ENCODE results near the gene ADAMTS12.
A peak's percentile ranks its signal among the peaks of the same experiment; 100 is the strongest.
"Not testable (repeated sequence)": the region's sequence is repeated elsewhere in the genome, so short reads cannot be mapped to it uniquely, and the experiment has no call there.

ADAMTS12 gene

GRCh38 chr5:33563983-33564908, 327.5 kb downstream of the ADAMTS12 start:
- DNase-seq: no peak

- no peak for DNase-seq
Observed at GRCh38 chr5:33563530-33563929, 328.3 kb downstream of the ADAMTS12 start.

GRCh38 chr5:33558489-33558888, 333.3 kb downstream of the ADAMTS12 start:
- no peak for DNase-seq

- DNase-seq: no peak
Observed at GRCh38 chr5:33557605-33558004, 334.2 kb downstream of the ADAMTS12 start.

GRCh38 chr5:33556330-33557328, 335.2 kb downstream of the ADAMTS12 start:
- DNase-seq: peak; percentile 17 to 39

- DNase-seq: no peak
Observed at GRCh38 chr5:33549982-33550567, 341.7 kb downstream of the ADAMTS12 start.

GRCh38 chr5:33539790-33540189, 352.0 kb downstream of the ADAMTS12 start:
- not testable (repeated sequence) for DNase-seq

GRCh38 chr5:33539212-33539611, 352.6 kb downstream of the ADAMTS12 start:
- no peak for DNase-seq

- no peak for DNase-seq
Observed at GRCh38 chr5:33538201-33538600, 353.6 kb downstream of the ADAMTS12 start.

- no peak for DNase-seq
Observed at GRCh38 chr5:33537240-33537639, 354.6 kb downstream of the ADAMTS12 start.

GRCh38 chr5:33536802-33537201, 355.0 kb downstream of the ADAMTS12 start:
- DNase-seq: no peak

GRCh38 chr5:33531824-33532223, 360.0 kb downstream of the ADAMTS12 start:
- no peak for DNase-seq

GRCh38 chr5:33531037-33531298, 360.8 kb downstream of the ADAMTS12 start:
- DNase-seq: no peak

GRCh38 chr5:33530183-33531036, 361.4 kb downstream of the ADAMTS12 start:
- DNase-seq: no peak

- DNase-seq: no peak
Observed at GRCh38 chr5:33527696-33528095, 364.1 kb downstream of the ADAMTS12 start.

- no peak for DNase-seq
Observed at GRCh38 chr5:33526755-33527154, 365.0 kb downstream of the ADAMTS12 start.

- DNase-seq: no peak
Observed at GRCh38 chr5:33524476-33524875, 367.3 kb downstream of the ADAMTS12 start.

- DNase-seq: no peak
Observed at GRCh38 chr5:33523208-33523771, 368.5 kb downstream of the ADAMTS12 start.

GRCh38 chr5:33516421-33516820, 375.4 kb downstream of the ADAMTS12 start:
- DNase-seq: no peak

GRCh38 chr5:33515366-33515765, 376.4 kb downstream of the ADAMTS12 start:
- DNase-seq: not testable (repeated sequence)

- DNase-seq: no peak
Observed at GRCh38 chr5:33513462-33514185, 378.2 kb downstream of the ADAMTS12 start.
